Right hindlimb (tissue), 1 donor: ENCODE measurements around the gene MPZL3.

Experiments used
- DNase-seq: peaks from one replicate; pipeline ENCODE4 v3.0.0-alpha.2; 2018

The MPZL3 gene

DNA sequence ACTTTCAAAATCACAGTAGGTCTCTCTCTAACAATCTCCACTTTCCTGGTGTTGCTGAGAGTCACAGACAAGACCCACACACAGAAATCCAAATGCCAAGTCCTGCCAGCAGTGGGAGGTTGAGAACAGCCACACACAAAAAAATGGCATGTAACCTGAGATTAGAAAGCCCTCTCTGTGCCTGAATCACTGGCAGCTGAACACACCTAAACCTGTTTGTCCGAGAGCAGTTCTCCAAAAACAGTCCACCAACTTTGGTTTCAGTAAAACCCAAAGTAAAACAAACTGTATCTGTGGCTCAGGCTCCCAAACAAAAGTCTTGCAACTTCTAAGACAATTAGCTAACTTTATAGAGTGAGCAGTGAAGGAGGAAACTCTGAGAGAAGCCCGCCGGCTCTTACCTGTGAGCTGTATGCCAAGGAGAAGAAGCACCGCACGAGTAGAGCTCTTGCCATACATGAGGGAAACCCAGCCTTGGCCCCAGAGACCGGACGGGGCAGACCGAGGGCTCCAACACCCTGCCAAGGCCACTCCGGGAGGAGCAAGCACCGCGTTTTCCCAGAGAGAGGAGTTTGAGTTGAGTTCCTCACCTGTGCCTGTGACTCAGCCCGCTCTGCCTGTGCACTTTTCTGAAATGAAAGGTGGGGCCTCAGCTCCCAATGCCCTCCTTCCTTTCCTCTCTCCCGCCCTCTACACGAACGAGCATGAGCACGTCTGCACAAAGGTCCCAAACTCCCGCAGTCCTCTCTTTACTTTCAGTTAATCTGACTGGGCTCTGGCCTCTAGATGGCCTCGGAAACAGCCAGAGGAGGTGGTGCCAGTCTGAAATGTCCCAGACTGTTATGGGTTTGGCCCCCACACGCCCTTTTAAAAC, 11.8 kb upstream of the MPZL3 start, which contains the start of gene MPZL2:
Gene MPZL2 (minus strand): TSS at position 603 of the 874 bp plus-strand sequence. CDS start 144 bp downstream, at position 459.
- peak; percentile 25 for DNase-seq

DNA sequence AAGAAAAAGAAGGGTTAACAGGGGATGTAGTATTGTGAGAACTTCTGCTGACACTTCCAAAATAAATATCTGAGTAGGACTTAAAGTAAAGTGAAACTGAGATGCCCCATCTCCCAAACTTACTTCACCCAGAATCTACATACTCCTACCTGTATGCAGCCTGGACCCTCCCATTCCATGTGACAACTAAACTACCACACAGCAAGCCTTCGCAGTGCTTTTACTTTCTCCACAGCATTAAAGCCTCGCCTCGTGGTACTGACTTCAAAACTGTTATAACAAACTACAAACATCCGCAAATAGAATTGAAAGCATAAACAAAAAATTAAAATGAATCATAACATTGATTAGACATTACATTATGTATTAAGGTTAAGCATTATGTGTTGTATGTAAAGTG, 10.9 kb upstream of the MPZL3 start:
- DNase-seq = no peak

DNA sequence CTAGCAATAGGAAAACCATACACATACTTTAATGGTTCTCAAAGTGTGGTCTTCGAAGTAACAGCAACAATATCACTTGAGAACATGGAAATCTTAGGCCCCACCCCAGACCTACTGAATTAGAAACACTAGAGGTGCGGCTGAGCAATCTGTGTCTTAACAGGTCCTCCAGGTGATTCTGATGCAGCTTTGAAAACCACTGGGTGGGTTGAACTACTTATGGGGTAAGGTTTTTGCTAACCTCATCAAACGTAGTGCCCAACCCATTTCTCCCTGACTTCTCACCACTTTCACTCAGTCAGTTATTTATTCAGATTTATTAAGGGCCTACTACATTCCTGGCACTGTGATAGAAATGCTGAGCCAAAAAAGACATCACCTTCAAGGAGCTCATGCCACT, 8.2 kb upstream of the MPZL3 start:
- no peak for DNase-seq

DNA sequence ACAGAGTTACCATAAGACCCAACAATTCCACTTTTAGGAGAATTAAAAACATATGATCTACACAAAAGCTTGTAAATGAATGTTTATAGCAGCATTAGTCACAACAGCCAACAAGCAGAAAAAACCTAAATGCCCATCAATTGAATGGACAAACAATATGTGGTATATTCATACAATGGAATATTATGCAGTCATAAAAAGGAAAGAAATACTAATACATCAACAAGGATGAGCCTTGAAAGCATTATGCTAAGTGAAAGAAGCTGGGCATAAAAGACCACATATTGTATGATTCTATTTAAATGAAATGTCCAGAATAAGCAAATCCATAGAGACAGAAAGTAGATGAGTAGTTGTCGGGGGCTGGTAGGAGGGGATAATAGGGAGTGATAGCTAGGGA, 7.0 kb upstream of the MPZL3 start:
- DNase-seq = no peak

DNA sequence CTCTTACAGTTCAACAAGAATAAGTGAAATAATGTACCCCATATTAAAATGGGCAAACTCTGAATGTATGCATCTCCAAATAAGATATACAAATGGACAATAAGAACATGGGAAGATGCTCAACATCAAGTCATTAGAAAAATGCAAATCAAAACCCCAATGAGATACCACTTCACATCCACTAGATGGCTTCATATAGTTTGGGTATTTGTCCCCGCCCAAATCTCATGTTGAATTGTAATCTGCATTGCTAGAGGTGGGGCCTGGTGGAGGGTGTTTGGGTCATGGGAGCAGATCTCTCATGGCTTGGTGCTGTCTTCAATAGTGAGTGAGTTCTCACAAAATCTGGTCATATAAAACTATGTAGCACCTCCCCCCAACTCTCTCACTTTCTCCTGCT, 6.2 kb upstream of the MPZL3 start:
- DNase-seq = no peak

DNA sequence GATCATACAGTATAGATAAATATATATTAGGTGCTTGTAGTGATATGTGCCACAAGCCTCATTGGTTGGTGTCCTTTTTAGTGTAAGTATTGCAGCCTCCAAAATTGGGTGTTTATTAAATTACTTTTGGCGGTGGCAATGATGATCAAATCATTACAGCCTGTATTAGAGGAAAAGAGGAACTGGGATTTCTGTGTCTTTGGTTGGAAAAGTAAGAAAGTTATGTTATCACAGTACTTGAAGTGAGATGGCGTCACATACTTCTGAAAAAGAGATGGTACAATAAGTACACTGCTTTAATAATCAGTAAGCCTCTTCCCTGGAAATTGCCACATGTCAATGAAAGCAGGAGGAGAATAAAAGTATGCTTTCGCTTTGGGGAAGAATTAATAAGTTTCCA, 523 bp upstream of the MPZL3 start:
- DNase-seq = no peak

DNA sequence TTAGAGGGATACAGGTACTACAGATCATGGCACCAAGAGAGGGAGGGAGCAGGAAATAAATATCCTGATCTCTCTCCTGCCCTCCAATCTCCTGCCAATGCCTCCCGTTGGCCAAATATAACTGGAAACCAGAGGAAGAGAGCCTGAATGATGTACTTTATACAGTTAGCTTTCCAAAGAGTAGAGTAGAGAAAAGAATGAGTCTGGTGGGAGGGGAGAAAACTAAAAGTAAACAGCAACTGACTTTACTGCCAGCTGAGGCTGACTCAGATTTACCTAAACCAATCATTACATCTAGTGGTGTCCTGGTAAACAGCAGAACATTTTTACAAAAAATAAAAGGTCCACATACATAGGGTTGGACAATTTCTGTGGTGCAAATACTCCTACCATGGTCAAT, 5.1 kb downstream of the MPZL3 start:
- no peak for DNase-seq

DNA sequence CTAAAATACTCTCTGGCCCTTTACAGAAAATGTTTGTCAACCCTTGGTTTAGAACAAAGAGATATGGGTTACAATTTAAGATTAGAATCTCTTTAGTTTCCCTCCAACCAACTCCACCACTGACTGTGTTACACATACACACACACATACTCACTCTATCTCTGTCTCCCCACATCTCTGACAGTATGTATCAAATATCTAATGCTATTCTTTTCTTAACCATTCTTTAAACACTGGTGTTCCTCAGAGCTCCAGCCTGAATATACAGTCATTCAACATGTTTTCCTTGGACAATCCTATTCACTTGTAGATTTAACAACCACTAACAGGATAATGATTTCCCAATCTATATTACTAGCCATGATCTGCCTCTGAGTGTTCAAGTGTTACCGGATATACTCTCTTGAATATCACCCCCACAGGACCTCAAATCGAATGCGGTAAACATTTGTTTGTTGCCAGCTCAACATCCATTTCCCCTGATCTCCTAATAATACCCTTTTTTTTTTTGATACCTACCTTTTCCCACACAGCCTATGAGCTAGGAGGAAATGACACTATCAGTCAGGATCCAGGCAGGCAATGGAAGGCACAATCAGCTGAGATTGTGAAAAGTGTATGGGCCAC, 6.1 kb downstream of the MPZL3 start:
- DNase-seq = no peak

DNA sequence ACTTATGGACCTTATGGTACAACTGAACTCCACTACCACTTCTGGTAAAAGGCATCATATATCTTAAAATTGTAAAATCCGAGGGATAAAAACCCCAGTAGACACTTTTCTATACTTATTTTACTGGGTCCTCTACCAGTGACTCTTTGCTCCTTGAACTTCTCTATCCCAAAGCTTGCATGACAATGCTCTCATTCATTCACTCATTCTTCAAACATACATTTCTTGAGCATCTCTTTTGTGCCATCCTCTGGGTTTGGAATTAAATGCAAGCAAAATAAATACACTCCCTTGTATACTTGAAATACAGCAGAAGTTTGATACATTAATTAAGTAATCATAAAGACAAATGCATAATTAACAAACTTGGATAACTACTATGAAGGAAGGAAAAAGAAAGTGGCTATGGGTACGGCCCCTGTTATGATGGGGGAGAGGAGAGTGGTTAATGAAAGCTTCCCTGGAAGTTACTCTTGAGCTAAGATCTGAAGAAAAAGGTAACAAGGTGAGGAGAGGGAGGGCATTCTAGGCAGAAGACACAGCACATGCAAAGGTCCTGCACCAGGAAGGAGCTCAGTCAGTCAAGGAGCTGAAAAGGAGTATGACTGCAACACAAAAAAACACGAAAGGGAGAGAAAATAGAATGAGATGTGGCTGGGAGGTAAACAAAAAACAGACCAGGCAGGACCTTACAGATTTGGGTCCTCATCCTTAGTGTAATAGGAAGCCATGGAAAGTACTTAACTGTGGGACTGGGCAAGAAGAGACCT, 8.0 kb downstream of the MPZL3 start:
- DNase-seq = no peak

DNA sequence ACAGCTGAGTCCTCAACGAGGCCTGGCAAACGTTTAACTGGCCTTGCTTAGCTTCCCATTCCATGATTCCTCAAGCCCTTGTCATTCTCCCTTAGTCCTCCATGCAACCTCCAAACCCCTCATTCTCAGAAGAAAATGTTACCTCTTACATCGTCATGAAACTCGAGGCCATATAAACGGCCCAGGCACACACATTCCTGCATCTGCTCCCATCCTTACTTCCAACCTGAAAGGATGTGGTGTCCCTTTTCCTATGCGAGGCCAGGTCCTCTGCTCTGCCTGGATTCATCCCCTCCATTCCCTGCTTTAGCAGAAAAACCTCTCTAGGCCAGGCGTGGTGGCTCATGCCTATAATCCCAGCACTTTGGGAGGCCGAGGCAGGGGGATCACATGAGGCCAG, 9.0 kb downstream of the MPZL3 start:
- DNase-seq = no peak

DNA sequence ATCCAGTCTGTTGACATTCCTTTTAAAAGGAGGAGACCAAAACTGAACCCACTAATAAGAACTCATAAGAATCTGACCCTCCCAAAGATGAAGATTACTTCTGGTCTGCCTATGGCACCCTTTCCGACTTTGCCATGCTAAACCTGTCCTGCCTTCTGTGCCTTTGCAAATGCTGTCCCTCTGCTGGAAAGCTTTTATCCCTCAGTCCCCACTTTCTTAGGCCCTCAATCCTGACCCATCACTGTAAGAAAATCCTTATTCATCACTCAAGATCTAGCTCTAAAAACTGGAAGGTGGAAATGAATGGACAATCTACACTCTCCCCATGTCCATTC, 10.4 kb downstream of the MPZL3 start:
- no peak for DNase-seq

DNA sequence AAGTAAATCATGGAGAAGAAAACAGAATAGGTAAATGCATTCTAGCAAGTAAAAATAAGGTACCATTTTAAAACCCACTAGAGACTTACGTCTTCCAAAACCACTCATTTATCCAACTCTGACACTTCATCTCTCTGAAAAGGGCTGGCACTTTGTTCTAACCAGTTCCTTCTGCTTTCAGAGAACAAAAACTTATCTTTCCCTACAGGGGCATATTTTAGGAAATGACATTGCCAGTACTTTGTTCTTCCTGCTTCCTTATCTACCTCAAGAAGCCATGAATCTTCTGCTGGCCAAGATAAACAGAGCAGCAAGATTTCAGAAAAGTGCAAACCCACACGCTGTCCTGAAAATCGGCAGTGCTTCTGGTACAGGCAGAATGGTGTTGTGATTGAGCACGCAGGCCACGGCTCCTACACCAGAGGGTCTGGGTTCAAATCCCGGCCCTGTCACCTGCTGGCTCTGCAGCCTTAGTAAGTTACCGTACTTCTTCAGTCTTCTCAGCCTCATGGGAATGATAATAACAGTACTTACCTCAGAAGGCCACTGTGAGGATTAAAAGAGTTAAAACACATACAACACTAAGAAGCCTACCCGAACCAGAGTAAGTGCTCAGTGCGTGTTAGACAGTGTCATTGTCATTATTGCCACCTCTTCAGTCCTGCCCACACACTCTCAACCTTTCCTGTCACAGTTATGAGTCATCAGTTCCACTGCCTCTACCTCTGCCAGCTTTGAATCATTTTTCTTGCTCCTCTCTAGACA, 11.0 kb downstream of the MPZL3 start:
- DNase-seq = no peak

DNA sequence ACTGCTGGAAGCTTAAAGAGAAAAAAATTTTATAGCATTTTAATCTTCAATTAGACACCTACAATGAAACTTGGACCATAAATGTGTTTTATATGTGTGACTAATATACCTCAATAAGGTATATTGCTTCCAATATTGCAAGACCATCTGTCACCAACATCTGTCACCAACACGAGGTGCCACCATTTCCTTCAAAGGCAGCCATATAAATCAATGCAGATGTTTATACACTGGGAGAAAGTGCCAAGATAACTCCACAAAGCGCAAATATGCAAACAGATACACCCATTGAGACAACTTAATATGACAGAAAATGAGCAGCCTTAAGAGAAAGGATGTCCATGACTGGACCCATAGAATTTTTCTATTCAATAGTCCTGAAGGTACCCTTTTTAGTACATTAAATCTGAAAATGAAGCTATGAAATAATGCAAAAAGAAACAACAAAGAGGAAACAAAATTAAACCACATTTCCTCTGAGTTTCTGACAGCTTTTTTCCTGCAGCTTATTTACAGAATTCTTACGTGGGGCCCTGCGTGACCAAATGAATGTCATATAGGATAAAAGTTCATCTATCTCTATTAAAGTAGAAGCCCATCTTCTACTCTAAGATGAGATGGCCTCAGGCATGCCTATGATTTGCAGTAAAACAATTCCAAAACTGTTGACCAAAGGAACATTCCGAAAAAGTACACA, 12.5 kb downstream of the MPZL3 start:
- no peak for DNase-seq

DNA sequence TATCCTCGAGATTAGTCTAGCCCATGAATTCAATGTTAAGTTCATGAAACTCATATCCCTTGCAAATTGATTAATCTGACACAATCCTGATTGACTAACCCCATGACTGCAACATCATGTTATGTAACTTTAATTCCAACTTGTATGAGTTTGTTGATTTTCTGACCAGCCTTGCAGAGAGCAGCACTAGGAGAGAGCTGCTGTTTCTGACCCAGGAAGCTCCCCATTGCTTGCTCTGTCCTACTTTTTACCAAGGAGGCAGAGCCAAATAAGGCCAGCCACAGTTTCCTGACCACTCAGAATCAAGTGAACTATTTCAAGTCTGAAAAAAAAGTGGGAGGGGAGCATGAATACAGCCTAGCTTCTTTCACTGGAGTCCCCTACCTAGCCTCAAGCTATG, 13.2 kb downstream of the MPZL3 start:
- no peak for DNase-seq

DNA sequence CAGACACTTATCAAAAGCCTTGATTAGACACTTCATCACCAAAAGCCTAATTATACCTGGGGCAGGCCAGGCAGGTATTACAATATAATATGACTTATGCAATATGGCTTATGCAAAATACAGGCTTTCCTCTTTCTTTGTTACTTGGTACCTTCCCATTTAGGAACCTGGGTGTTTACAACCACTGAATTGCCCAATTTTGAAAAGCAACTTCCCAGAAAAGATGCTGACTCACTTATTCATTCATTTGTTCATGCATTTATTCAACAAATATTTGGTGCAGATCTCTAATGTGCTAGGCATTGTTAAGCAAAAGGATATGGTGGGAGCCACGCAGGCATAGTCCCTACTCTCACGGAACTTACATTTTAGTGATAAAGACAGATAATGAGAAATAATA, 13.7 kb downstream of the MPZL3 start:
- DNase-seq = no peak

DNA sequence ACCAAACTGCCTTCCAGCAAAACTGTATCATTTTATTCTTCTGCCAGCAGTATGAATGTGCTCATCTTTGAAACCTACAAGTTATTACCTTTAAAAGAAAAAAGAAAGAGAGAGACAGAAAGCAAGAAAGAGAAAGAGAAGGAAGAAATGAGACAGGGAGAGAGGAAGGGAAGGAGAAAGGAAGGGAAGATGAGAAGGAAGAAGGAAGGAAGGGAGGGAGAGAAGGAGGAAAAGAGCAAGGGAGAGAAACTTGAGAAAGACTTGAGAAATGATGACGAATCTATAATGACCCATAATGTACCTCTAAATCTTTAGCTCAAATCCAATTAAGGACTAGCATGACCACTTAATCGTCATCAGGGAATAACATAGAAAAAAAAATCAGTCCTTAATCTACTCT, 16.0 kb downstream of the MPZL3 start:
- no peak for DNase-seq

DNA sequence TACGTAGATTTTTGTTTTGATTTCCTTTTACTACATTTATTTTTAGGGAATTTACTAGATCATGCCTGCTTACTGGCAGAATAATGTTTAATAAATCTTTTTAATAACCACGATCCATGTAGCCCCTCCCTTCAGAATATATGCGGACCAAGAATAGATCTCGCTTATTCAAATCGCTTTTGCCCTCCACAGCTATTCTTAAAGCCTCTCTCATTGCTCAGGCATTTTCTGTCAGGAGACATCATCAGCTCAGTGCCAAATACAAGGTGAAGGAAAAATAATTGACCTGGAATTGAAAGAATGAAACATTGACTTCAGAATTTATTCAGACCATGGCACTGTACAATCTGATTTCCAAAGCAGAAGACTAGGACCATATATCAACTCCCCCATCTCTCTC, 17.3 kb downstream of the MPZL3 start:
- no peak for DNase-seq

DNA sequence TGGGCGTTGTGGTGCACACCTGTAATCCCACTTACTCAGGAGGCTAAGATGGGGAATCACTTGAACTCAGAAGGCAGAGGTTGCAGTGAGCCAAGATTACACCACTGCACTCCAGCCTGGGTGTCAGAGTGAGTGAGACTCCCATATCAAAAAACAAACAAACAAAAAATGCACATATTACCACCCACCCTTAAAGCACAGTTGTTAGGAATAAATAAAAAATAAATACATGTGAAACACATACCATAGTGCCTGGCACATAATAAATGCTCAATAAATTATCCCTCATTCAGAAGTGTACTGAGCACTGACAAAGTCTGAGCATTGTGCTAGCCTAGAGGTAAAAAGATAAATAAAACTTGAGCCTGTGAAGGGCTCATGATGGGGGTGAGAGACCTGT, 18.3 kb downstream of the MPZL3 start:
- DNase-seq = no peak

DNA sequence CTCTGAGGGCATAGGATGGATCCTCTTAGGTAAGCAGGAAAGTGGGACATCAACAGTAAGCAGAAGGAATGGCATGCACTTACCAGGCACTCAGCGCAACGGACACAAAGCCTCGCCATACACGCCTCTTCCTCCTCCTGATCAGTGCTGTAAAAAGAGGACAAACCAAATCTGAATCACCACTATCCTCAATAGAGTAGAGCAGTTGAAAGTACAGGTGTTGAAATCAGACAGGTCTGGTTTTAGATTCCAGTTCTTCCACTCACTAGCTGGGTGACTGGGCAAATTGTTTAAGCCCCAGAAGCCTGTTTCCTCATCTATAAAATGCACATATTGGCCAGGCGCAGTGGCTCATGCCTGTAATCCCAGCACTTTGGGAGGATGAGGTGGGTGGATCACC, 18.8 kb downstream of the MPZL3 start:
- no peak for DNase-seq

DNA sequence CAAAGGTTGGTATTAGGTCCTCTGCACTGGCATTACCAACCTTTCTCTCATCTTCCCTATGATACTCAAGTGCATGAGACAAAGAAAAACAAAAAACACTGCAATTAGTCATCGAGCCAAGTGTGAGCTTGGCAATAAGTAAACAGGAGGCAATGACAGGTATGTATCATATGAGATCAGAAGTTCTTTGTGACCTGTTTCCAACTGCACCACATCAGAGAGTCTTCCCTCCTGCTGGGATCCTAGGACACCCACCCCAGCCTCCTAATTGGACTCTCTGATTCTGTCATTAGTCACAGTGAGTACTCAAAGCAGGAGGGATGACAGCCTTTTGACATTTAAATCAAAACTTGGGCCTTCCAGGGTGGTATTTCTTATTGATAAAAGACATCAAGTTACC, 19.5 kb downstream of the MPZL3 start:
- no peak for DNase-seq

DNA sequence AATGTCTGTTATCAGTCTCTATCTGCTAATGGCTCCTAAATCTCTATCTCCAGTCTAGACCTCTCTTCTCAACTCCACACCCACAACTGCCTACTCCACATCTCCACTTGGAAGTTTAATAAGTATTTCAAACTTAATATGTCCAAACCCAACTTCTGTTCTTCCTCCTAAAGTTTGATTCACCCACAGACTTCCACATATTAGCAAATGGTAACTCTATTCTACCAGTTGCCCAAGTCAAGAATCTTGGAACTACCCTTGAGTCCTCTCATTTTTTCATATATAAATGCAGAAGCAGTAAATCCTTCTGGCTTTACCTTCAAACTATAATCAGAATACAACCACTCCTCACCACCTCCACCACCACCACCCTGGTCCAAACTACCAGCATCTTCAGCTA, 20.7 kb downstream of the MPZL3 start:
- DNase-seq = no peak

DNA sequence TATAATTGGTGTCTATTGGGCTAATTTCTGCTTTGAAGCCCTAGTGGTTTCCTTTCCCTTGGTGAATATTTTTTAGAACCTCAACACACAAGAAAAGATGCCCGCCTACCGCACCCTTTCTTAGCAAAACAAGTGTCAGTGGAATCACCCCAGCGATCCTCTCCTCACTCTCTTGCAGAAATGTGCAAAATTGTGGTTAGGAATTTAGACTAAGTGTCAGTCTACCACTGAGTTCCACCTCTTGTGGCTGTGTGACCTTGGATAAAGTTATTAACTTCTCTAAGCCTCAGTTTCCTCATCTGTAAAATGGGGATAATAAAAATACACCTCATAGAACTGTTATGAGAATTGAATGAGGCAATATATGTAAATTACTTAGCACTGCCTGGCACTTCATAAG, 22.1 kb downstream of the MPZL3 start:
- no peak for DNase-seq
